Pancreas (tissue), 10 donors: ENCODE results near the gene TNNC2. TPM values are rescaled to one million over a fixed set of nuclear protein-coding genes. Genes with fewer than 3 reads are reported as not detected.

Experiments used
- ATAC-seq, 4 donors: fragments of 200-7000 bp; cut with Tn5 transposase; one replicate each; pipeline versions ENCODE4 v1.8.0 to v1.9.1; 2020; ENCODE audit warnings: mild to moderate bottlenecking in 4 of 4, moderate library complexity in 4 of 4
- DNase-seq, 6 donors: peaks; one replicate each; pipeline ENCODE4 v3.0.0-alpha.2; 2020
- FAIRE-seq: peaks from 2 replicates; lab custom pipeline; 2012; peaks lifted over from hg19 to GRCh38; lab: Jason Lieb, UNC
- H3K27ac ChIP-seq, 4 donors: fragments of 200-600 bp; sonication (generic); 1 replicate in 3 of 4; 2 replicates in 1 of 4; pipeline versions ENCODE4 v1.5.0 to v1.8.0; 2020
- H3K27me3 ChIP-seq, 4 donors: fragments of 200-600 bp; one replicate each; pipeline ENCODE4 v1.8.0; 2021
- H3K36me3 ChIP-seq, 3 donors: fragments of 200-600 bp; sonication (generic) in 1 of 3; one replicate each; pipeline versions ENCODE4 v1.5.0 to v1.8.0; 2020 to 2021
- H3K4me1 ChIP-seq, 3 donors: fragments of 200-600 bp; one replicate each; pipeline ENCODE4 v1.8.0; 2021
- H3K4me3 ChIP-seq, 4 donors: fragments of 200-600 bp; sonication (generic) in 2 of 4; one replicate each; pipeline versions ENCODE4 v1.5.0 to v1.8.0; 2020 to 2021
- H3K9me3 ChIP-seq, 4 donors: fragments of 200-600 bp; one replicate each; pipeline ENCODE4 v1.8.0; 2021
- CTCF ChIP-seq, 4 donors: fragments of 200-600 bp; sonication (generic) in 3 of 4; IDR thresholded peaks; one replicate each; pipeline versions ENCODE4 v1.5.0 to v1.8.0; 2021; ENCODE audit warnings: antibody characterized with exemption in 4 of 4
- WGBS, 2 donors: extraction: QIAGEN DNeasy Blood & Tissue Kit; methylation state at CpG; one replicate each; pipeline ENCODE4 v1.1.7; 2013; 5-methylcytosine and 5-hydroxymethylcytosine counted together
- intact Hi-C, 3 donors: fragments of 100-400 bp; cut with DNase I; formaldehyde crosslinking; loops; one replicate each; pipeline versions ENCODE4 v1.11.1 to v1.14.2; 2022
- polyA plus RNA-seq, 2 donors: library from polyadenylated mRNA; stranded (reverse); fragments of 200-250 nt; gene quantifications; one replicate each; pipeline ENCODE4 v1.2.3, GENCODE V29; 2013
- total RNA-seq, 6 donors: library from RNA; stranded (reverse); fragmentation: NEBNext Ultra II Directional in 4 of 6; extraction: Animal tissue kit (Norgen Biotek cat#: 25700) in 4 of 6; gene quantifications; one replicate each; pipeline versions ENCODE4 v1.2.1 to v1.2.4, GENCODE V29; 2021 to 2023
- donor health status: healthy with polysubstance abuse.
- donor health status: DM: no; HTN: no; CAD: no; lungs with moderate emphysema.
- donor health status: DM: no; HTN: no; CAD: no.
- donor health status: control.
- donor health status: control.
- donor health status: Bipolar disorder and iron deficiency.
- donor health status: DM: yes; HTN: yes; CAD: no.
- donor health status: DM: no; HTN: no; CAD: no.
- donor health status: DM: no; HTN: no; CAD: no.
- donor health status: DM: yes; HTN: yes; CAD: no.

The TNNC2 gene
- total and polyA plus RNA-seq, 8 donors, result 1.2 to 4.0 TPM; not detected in 6

GRCh38 chr20:45836841-45837240 is 9.7 kb upstream of the TNNC2 start:
- peaks cover 0 to 12% (median 0%) of the 10 kb centered on the region in 3 donors for H3K36me3 ChIP-seq
- 43% methylated on average over 1 of the region's 1 CpG for WGBS, 2 donors
- intact Hi-C loops, result no loop called here
- H3K4me1 ChIP-seq, result no peaks in the 10 kb centered on the region
- no peaks in the 10 kb centered on the region for H3K27me3 ChIP-seq
- ATAC-seq (no peak), DNase-seq (no peak), FAIRE-seq (no peak)
- no peak overlapping the region for H3K4me3 ChIP-seq
- no peak for TF ChIP-seq CTCF (IDR thresholded peaks at IDR 0.05)
- no peak overlapping the region for H3K27ac ChIP-seq
- H3K9me3 ChIP-seq, result no peaks in the 10 kb centered on the region

DNA sequence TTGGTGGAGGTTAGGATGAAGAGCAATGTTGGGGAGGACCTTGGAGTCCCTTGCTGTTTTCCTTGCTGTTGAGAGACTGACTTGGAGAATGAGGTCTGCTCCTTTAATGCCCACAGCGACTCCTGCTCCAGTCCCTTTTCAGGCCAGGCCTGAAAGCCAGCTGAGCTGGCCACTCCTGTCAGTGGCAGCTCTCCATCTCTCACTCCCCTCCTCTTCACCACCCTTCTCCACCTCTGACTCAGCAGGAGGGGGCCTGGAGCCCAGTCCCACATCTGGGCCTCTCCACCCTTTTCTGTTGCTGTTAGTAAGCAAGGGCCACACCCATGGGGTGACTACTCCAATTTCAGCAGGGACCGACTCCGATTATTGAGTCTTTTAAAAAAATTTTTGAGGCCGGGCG is 8.7 kb upstream of the TNNC2 start:
- intact Hi-C loops, result no loop called here
- FAIRE-seq, result no peak
- no peak overlapping the region for H3K4me3 ChIP-seq

DNA sequence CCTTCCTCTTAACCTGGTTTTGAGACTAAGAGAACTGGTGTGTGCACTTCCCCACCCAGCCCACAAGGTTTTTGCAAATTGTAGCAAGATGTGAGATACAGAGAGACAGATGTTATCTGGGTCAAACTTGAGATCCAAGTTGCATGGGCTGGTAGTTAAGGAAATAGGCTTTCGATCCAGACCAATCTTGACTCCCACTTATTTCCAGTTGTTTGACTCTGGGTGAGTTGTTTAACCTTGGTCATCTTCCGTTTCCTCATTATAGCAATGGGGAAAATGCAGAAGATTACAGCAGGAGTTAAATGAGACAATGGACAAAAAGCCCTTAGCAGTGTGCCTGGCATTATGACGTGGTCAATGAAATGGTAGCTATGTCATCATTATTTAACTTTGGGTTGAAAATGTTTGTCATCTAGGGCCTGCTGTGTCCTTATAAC is 8.2 kb upstream of the TNNC2 start:
- intact Hi-C loops, result no loop called here
- no peak for FAIRE-seq
- Histone ChIP-seq H3K4me1 (no peaks in the 10 kb centered on the region), H3K27ac (no peak overlapping the region), H3K4me3 (no peak overlapping the region), H3K36me3 (no peaks in the 10 kb centered on the region), H3K27me3 (no peaks in the 10 kb centered on the region), H3K9me3 (no peaks in the 10 kb centered on the region)
- WGBS, 2 donors, result 73 to 76% methylated on average over 3 of the region's 3 CpGs
- ATAC-seq, result no peak
- no peak for DNase-seq
- TF ChIP-seq CTCF (IDR thresholded peaks at IDR 0.05), result no peak

More for the DNA sequence above, 8.7 kb upstream of the TNNC2 start:
- DNase-seq (no peak), ATAC-seq (no peak)
- Histone ChIP-seq H3K27ac (no peak overlapping the region), H3K4me1 (no peaks in the 10 kb centered on the region), H3K9me3 (no peaks in the 10 kb centered on the region), H3K36me3 (peaks cover 0 to 4% (median 0%) of the 10 kb centered on the region in 3 donors), H3K27me3 (no peaks in the 10 kb centered on the region)
- 92 to 96% methylated on average over 5 of the region's 5 CpGs for WGBS, 2 donors
- no peak for TF ChIP-seq CTCF (IDR thresholded peaks at IDR 0.05)

- FAIRE-seq (no peak), DNase-seq (peak in 1 of 6 donors; percentile 61), ATAC-seq (no peak)
- H3K27ac ChIP-seq, result no peak overlapping the region
- no peaks in the 10 kb centered on the region for H3K4me1 ChIP-seq
- no peaks in the 10 kb centered on the region for H3K9me3 ChIP-seq
- 75 to 86% methylated on average over 14 of the region's 14 CpGs for WGBS, 2 donors
- intact Hi-C loops, result no loop called here
- H3K27me3 ChIP-seq, result no peaks in the 10 kb centered on the region
- peak overlapping the region in 2 of 4 donors; percentile 73 to 84 for H3K4me3 ChIP-seq
- no peaks in the 10 kb centered on the region for H3K36me3 ChIP-seq
- TF ChIP-seq CTCF (IDR thresholded peaks at IDR 0.05), result no peak
Measured at GRCh38 chr20:45834797-45835161, 7.7 kb upstream of the TNNC2 start.

DNA sequence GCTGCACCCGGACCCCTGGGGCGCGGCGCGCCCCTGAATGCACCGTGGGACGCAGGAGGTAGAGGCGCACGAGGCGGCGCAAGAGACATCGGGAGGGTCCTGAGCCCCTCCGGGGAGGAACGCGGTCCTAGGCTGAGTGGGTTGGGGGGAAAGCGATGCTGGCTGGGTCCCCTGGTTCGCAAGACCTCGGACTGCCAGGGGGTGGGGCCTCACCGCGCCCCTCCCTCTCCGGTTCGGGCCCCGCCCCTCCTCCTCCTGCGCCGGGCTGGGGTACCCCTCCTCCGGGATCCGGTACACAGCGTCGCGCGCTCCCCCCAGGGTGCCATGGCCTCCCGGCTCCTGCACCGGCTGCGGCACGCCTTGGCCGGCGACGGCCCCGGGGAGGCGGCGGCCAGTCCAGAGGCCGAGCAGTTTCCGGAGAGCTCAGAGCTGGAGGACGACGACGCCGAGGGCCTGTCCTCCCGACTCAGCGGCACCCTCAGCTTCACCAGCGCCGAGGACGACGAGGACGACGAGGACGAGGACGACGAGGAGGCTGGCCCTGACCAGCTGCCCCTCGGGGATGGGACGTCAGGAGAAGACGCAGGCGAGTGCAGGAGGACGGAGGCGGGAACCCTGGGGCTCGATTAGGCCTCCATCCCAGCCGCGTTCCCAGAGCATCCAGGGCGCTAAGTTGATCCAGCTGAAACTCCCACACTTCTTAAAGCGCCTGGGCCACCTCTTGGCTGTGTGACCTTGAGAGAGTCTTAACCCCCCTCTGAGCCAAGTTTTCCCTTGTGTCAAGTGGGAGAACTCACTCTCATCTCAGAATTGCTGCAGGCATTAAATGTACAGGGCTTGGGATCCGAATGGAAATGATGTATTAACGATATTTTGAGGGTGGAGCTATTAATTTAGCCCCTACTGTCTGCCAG is 7.0 kb upstream of the TNNC2 start:
- WGBS, 2 donors, result 3 to 4% methylated on average over 38 to 71 of the region's 71 CpGs
- peak; percentile 79 to 89 (median 84) for ATAC-seq
- H3K27ac ChIP-seq, result peak overlapping the region; percentile 37 to 77 (median 70)
- TF ChIP-seq CTCF (IDR thresholded peaks at IDR 0.05), result no peak
- intact Hi-C loops, result no loop called here
- no peaks in the 10 kb centered on the region for H3K9me3 ChIP-seq
- DNase-seq, result peak; percentile 54 to 89 (median 72)
- no peaks in the 10 kb centered on the region for H3K36me3 ChIP-seq
- H3K4me3 ChIP-seq, result peak overlapping the region; percentile 58 to 84 (median 72)
- H3K4me1 ChIP-seq, result no peaks in the 10 kb centered on the region
- no peak for FAIRE-seq
- no peaks in the 10 kb centered on the region for H3K27me3 ChIP-seq
